ENCODE results near the gene ZDHHC14.

DNA sequence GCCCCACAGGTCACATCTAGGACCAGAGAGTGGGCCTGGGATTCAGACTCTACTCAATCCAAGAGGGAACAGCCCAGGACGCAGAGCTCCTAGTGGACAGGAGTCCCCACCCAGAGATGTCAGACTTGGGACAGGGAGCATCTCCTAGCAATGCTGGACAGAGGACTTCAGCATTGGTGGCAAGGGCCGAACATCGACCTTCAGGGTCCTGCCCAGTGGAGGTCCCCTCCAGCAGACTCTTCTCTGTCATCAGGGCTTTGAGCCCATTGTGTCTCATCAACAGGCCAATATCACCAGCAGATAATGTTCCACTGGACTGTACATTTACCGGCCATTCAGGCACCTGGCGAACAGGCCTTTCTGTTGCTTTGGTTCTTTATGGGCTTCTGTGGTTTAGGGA, 282.3 kb downstream of the ZDHHC14 start:
- no peak for TF ChIP-seq CTCF (IDR thresholded peaks at IDR 0.05)
- no peak for TF ChIP-seq POLR2A (IDR thresholded peaks at IDR 0.05)

Data from body of pancreas (tissue), 4 donors.